OCI-LY7 (cell line): ENCODE data around the gene AP1B1. TPM values are rescaled to one million over a fixed set of nuclear protein-coding genes. Genes with fewer than 3 reads are reported as not detected.
"Not testable (repeated sequence)": the region's sequence is repeated elsewhere in the genome, so short reads cannot be mapped to it uniquely, and the experiment has no call there.

Source experiments
- BruUV-seq: library from RNA; stranded (reverse); fragments of 400-500 nt; replicated peaks from 2 replicates; lab custom pipeline; 2021; lab: Mats Ljungman, UMichigan
- CTCF ChIA-PET: fragments of 300-600 bp; sonication (Branson Sonifier 250); formaldehyde crosslinking; loops from one replicate; lab custom pipeline; 2022; ENCODE audit warnings: antibody characterized with exemption; ENCODE audit not compliant: unreplicated experiment; lab: Charles Lee
- POLR2A ChIA-PET: fragments of 300-600 bp; sonication (Branson Sonifier 250); formaldehyde crosslinking; loops from one replicate; lab custom pipeline; 2022; ENCODE audit warnings: antibody characterized with exemption; lab: Charles Lee
- DNase-seq: peaks from one replicate; pipeline ENCODE4 v3.0.0-alpha.2; 2015; ENCODE audit warnings: low spot score
- H2AFZ ChIP-seq: fragments of 200-600 bp; sonication (generic), shearing (Covaris generic); 2 replicates; pipeline ENCODE4 v1.6.1; 2014; ENCODE audit warnings: mild to moderate bottlenecking, antibody characterized with exemption, low read length, moderate library complexity
- H3K27ac ChIP-seq: fragments of 200-600 bp; sonication (generic); 2 replicates; pipeline ENCODE4 v1.5.1; 2014; ENCODE audit warnings: mixed run types, low read depth, mild to moderate bottlenecking, moderate library complexity, low read length, inconsistent platforms; ENCODE audit not compliant: poor library complexity, severe bottlenecking
- H3K36me3 ChIP-seq: fragments of 200-600 bp; sonication (generic); 2 replicates; pipeline ENCODE4 v1.6.1; 2014; ENCODE audit warnings: mild to moderate bottlenecking, antibody characterized with exemption, low read length, moderate library complexity, mixed read lengths; ENCODE audit not compliant: insufficient read depth
- H3K4me1 ChIP-seq: fragments of 200-600 bp; sonication (generic); 2 replicates; pipeline ENCODE4 v1.5.1; 2014; ENCODE audit warnings: mild to moderate bottlenecking, low read length; ENCODE audit not compliant: insufficient read depth, poor library complexity, severe bottlenecking
- H3K4me2 ChIP-seq: fragments of 200-600 bp; sonication (generic); 2 replicates; pipeline ENCODE4 v1.6.1; 2014; ENCODE audit warnings: mild to moderate bottlenecking, low read length
- H3K4me3 ChIP-seq: fragments of 200-600 bp; sonication (generic); 2 replicates; pipeline ENCODE4 v1.5.1; 2014; ENCODE audit warnings: mild to moderate bottlenecking, low read depth, low read length; ENCODE audit not compliant: poor library complexity, severe bottlenecking
- H3K79me2 ChIP-seq: fragments of 200-600 bp; sonication (generic); 2 replicates; pipeline ENCODE4 v1.6.1; 2016; ENCODE audit warnings: low read depth, mild to moderate bottlenecking, low read length, moderate library complexity, mixed read lengths; ENCODE audit not compliant: insufficient read depth
- H3K9me2 ChIP-seq: fragments of 200-600 bp; sonication (generic); 2 replicates; pipeline ENCODE4 v1.6.1; 2016; ENCODE audit warnings: mild to moderate bottlenecking, low read length, mixed read lengths; ENCODE audit not compliant: insufficient read depth
- H3K9me3 ChIP-seq: fragments of 200-600 bp; sonication (generic); 2 replicates; pipeline ENCODE4 v1.6.1; 2014; ENCODE audit warnings: mild to moderate bottlenecking, mixed run types, low read length, mixed read lengths
- H4K20me1 ChIP-seq: fragments of 200-600 bp; sonication (generic); 2 replicates; pipeline ENCODE4 v1.6.1; 2014; ENCODE audit warnings: mild to moderate bottlenecking, antibody characterized with exemption, low read length, moderate library complexity, mixed read lengths; ENCODE audit not compliant: insufficient read depth
- CTCF ChIP-seq: fragments of 200-600 bp; sonication (generic); conservative IDR thresholded peaks from 2 replicates; pipeline ENCODE4 v1.5.1; 2014; ENCODE audit warnings: mild to moderate bottlenecking, antibody characterized with exemption, low read length, moderate library complexity, mixed read lengths
- EZH2phosphoT487 ChIP-seq: fragments of 200-600 bp; sonication (generic); IDR thresholded peaks from 2 replicates; pipeline ENCODE4 v1.6.1; 2018; ENCODE audit warnings: low read depth, borderline replicate concordance, mild to moderate bottlenecking, mixed run types, antibody characterized with exemption, low read length, moderate library complexity, mixed read lengths
- intact Hi-C: fragments of 100-400 bp; cut with micrococcal nuclease; formaldehyde crosslinking; loops from one replicate; pipeline ENCODE4 v1.10.0; 2022; ENCODE audit not compliant: unreplicated experiment
- total RNA-seq, 2 experiments: library from RNA; depleted of rRNA in 1 of 2; stranded (reverse); fragments of >200 nt in 1 of 2; shearing (Covaris generic) in 1 of 2; gene quantifications; 2 replicates each; pipeline ENCODE4 v1.2.3, GENCODE V29; 2014 to 2022

AP1B1 gene
- total RNA-seq, 2 experiments from 2014 or later: 111 to 156 TPM

- H3K9me2 ChIP-seq: no peaks in the 10 kb centered on the region
- H4K20me1 ChIP-seq: no peaks in the 10 kb centered on the region
- no peak overlapping the region for H3K27ac ChIP-seq
- CTCF ChIA-PET: no interaction called here
- no peaks in the 10 kb centered on the region for H3K79me2 ChIP-seq
- POLR2A ChIA-PET: interaction anchor here (0.5 kb wide), 1 partner anchor 200 kb away, joined by 3 read pairs; no protein-coding TSS in a partner anchor
- H3K4me1 ChIP-seq: no peaks in the 10 kb centered on the region
- TF ChIP-seq EZH2phosphoT487 (no peak), CTCF (no peak)
- intact Hi-C loops: no loop called here
- no peak for DNase-seq
- no peak overlapping the region for H3K4me3 ChIP-seq
- H3K4me2 ChIP-seq: no peak overlapping the region
- H3K36me3 ChIP-seq: no peaks in the 10 kb centered on the region
- BruUV-seq: no TSS peak
- no peaks in the 10 kb centered on the region for H3K9me3 ChIP-seq
- no peak overlapping the region for H2AFZ ChIP-seq
Observed at GRCh38 chr22:29427176-29427760, 38.9 kb upstream of the AP1B1 start.

DNA sequence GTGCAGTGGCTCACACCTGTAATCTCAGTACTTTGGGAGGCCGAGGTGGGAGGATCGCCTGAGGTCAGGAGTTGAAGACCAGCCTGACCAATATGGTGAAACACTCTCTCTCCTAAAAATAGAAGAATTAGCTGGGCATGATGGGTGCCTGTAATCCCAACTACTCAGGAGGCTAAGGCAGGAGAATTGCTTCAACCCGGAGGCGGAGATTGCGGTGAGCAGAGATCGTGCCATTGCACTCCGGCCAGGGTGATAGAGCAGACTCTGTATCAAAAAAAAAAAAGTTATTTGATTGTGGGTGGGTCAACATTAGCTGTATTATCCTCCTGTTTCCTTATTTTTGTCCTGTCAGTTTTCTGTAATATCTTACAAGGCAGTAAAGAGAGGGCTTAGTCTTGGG, 38.1 kb upstream of the AP1B1 start:
- no peaks in the 10 kb centered on the region for H3K4me1 ChIP-seq
- H3K36me3 ChIP-seq: no peaks in the 10 kb centered on the region
- intact Hi-C loops: no loop called here
- H3K9me3 ChIP-seq: no peaks in the 10 kb centered on the region
- no peak overlapping the region for H3K4me2 ChIP-seq
- H3K79me2 ChIP-seq: no peaks in the 10 kb centered on the region
- no TSS peak for BruUV-seq
- no peak for DNase-seq
- POLR2A ChIA-PET: no interaction called here
- no peak overlapping the region for H2AFZ ChIP-seq
- TF ChIP-seq EZH2phosphoT487: no peak
- TF ChIP-seq CTCF: no peak
- H4K20me1 ChIP-seq: no peaks in the 10 kb centered on the region
- CTCF ChIA-PET: no interaction called here
- H3K4me3 ChIP-seq: no peak overlapping the region
- H3K9me2 ChIP-seq: no peaks in the 10 kb centered on the region
- no peak overlapping the region for H3K27ac ChIP-seq

- DNase-seq, H3K79me2 ChIP-seq, H3K9me2 ChIP-seq, H3K4me2 ChIP-seq, H2AFZ ChIP-seq, H3K27ac ChIP-seq, H4K20me1 ChIP-seq, H3K4me3 ChIP-seq, CTCF ChIA-PET, BruUV-seq, H3K36me3 ChIP-seq, H3K9me3 ChIP-seq, intact Hi-C loops: not testable (repeated sequence)
- POLR2A ChIA-PET: interaction anchor here (0.6 kb wide), 1 partner anchor 1503 kb away, joined by 3 read pairs; no protein-coding TSS in a partner anchor
- H3K4me1 ChIP-seq: peaks cover 34% of the 10 kb centered on the region
Observed at GRCh38 chr22:29418704-29419103, 30.3 kb upstream of the AP1B1 start.

DNA sequence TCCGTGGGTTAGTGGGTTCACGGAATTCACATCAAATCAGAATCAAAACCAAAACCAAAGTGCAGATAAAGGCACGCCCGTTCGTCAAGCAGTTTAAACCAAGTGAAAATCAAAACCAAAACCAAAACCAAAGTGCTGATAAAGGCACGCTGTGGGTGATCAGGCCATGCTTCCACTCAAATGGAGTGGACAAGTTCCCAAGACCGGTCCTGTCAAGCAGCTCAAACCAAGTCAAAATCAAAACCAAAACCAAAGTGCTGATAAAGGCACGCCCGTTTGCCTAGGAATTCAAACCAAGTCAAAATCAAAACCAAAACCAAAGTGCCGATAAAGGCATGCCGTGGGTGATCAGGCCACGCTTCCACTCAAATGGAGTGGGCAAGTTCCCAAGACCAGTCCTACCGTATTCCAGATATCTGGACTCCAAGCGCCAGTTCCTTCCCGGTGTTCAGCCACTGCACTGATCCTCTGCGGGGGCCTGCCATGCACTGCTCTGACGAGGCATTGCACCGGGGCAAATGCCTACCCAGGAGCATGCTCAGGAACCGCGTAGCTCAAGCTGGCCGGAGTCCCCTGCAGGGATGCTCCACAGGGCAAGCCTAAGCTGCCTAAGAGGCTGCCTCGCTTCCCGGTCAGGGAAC, 26.7 kb upstream of the AP1B1 start:
- H3K27ac ChIP-seq, BruUV-seq, H4K20me1 ChIP-seq, H3K79me2 ChIP-seq, H3K36me3 ChIP-seq, CTCF ChIA-PET, H3K9me2 ChIP-seq, H3K9me3 ChIP-seq, intact Hi-C loops: not testable (repeated sequence)
- H3K4me3 ChIP-seq: peak overlapping the region; percentile 47
- H2AFZ ChIP-seq: peak overlapping the region; percentile 69; the same call in 1 of the 2 replicates
- peak overlapping the region; percentile 70 for H3K4me2 ChIP-seq
- POLR2A ChIA-PET: interaction anchor here (0.7 kb wide), 1 partner anchor 109 kb away, joined by 3 read pairs; no protein-coding TSS in a partner anchor
- DNase-seq: peak; percentile 49
- peaks cover 44% of the 10 kb centered on the region for H3K4me1 ChIP-seq
